Measurements from ENCODE around the gene TMEM132A.

TMEM132A gene

GRCh38 chr11:60919956-60920355 lies 4.3 kb upstream of the TMEM132A start:
- H3K4me1 ChIP-seq (ENCODE audit: low read length): peaks cover 25% of the 10 kb centered on the region
- peaks cover 11% of the 10 kb centered on the region for H3K36me3 ChIP-seq (replicated peaks; ENCODE audit: insufficient read depth, low read length)
- H3K27ac ChIP-seq (ENCODE audit: low read length): no peak overlapping the region

GRCh38 chr11:60921259-60921658 lies 3.0 kb upstream of the TMEM132A start:
- H3F3A ChIP-seq (ENCODE audit: insufficient read depth, low read length): peaks cover 17% of the 10 kb centered on the region; the same call in 1 of the 2 replicates
- peaks cover 19% of the 10 kb centered on the region for H3K27me3 ChIP-seq (replicated peaks; ENCODE audit: insufficient read depth, low read length)
- H3K4me1 ChIP-seq (ENCODE audit: low read length): peaks cover 18% of the 10 kb centered on the region
- no peak overlapping the region for H3K4me2 ChIP-seq (ENCODE audit: low read depth, low read length)
- peaks cover 40% of the 10 kb centered on the region for H4K20me1 ChIP-seq (ENCODE audit: insufficient read depth, low read length)
- no peak overlapping the region for H3K27ac ChIP-seq (ENCODE audit: low read length)
- no peaks in the 10 kb centered on the region for H3K9me3 ChIP-seq (replicated peaks; ENCODE audit: insufficient read depth, low read length)
- DNase-seq: no peak
- no peaks in the 10 kb centered on the region for H3K9me2 ChIP-seq (replicated peaks; ENCODE audit: insufficient read depth, low read length)
- H3K9ac ChIP-seq (ENCODE audit: low read length): no peak overlapping the region
- H3K79me2 ChIP-seq (ENCODE audit: low read length): peaks cover 46% of the 10 kb centered on the region
- no peak overlapping the region for H3K4me3 ChIP-seq (ENCODE audit: low read length)
- H2AFZ ChIP-seq (ENCODE audit: low read length): no peak overlapping the region
- peaks cover 11% of the 10 kb centered on the region for H3K36me3 ChIP-seq (replicated peaks; ENCODE audit: insufficient read depth, low read length)
- TF ChIP-seq EZH2phosphoT487 (IDR thresholded peaks at IDR 0.05; ENCODE audit: low read length) (no peak), CTCF (IDR thresholded peaks at IDR 0.05; ENCODE audit: low read length) (no peak), EZH2 (optimal IDR thresholded peaks at IDR 0.05; ENCODE audit: low read depth, low read length) (no peak)

More at GRCh38 chr11:60919956-60920355, 4.3 kb upstream of the TMEM132A start:
- Histone ChIP-seq H3F3A (ENCODE audit: insufficient read depth, low read length) (peaks cover 23% of the 10 kb centered on the region), H3K27me3 (replicated peaks; ENCODE audit: insufficient read depth, low read length) (peaks cover 9% of the 10 kb centered on the region), H3K4me3 (ENCODE audit: low read length) (no peak overlapping the region), H2AFZ (ENCODE audit: low read length) (no peak overlapping the region), H3K9ac (ENCODE audit: low read length) (no peak overlapping the region), H3K9me3 (replicated peaks; ENCODE audit: insufficient read depth, low read length) (no peaks in the 10 kb centered on the region), H3K79me2 (ENCODE audit: low read length) (peaks cover 59% of the 10 kb centered on the region), H3K4me2 (ENCODE audit: low read depth, low read length) (no peak overlapping the region), H3K9me2 (replicated peaks; ENCODE audit: insufficient read depth, low read length) (no peaks in the 10 kb centered on the region), H4K20me1 (ENCODE audit: insufficient read depth, low read length) (peaks cover 45% of the 10 kb centered on the region)
- TF ChIP-seq EZH2phosphoT487 (IDR thresholded peaks at IDR 0.05; ENCODE audit: low read length) (no peak), CTCF (IDR thresholded peaks at IDR 0.05; ENCODE audit: low read length) (no peak), EZH2 (optimal IDR thresholded peaks at IDR 0.05; ENCODE audit: low read depth, low read length) (no peak)
- no peak for DNase-seq

- Histone ChIP-seq H2AFZ (ENCODE audit: low read length) (no peak overlapping the region), H3K4me2 (ENCODE audit: low read depth, low read length) (no peak overlapping the region), H3K36me3 (replicated peaks; ENCODE audit: insufficient read depth, low read length) (peaks cover 11% of the 10 kb centered on the region), H3F3A (ENCODE audit: insufficient read depth, low read length) (peaks cover 17% of the 10 kb centered on the region; the same call in 1 of the 2 replicates), H3K9me3 (replicated peaks; ENCODE audit: insufficient read depth, low read length) (no peaks in the 10 kb centered on the region), H3K9me2 (replicated peaks; ENCODE audit: insufficient read depth, low read length) (no peaks in the 10 kb centered on the region), H4K20me1 (ENCODE audit: insufficient read depth, low read length) (peaks cover 34% of the 10 kb centered on the region), H3K4me3 (ENCODE audit: low read length) (no peak overlapping the region), H3K27ac (ENCODE audit: low read length) (no peak overlapping the region), H3K9ac (ENCODE audit: low read length) (no peak overlapping the region), H3K79me2 (ENCODE audit: low read length) (peaks cover 40% of the 10 kb centered on the region), H3K27me3 (replicated peaks; ENCODE audit: insufficient read depth, low read length) (peaks cover 22% of the 10 kb centered on the region), H3K4me1 (ENCODE audit: low read length) (peaks cover 12% of the 10 kb centered on the region; the same call in 1 of the 2 replicates)
- TF ChIP-seq EZH2phosphoT487 (IDR thresholded peaks at IDR 0.05; ENCODE audit: low read length): no peak
- DNase-seq: no peak
Measured at GRCh38 chr11:60921777-60922335, 2.4 kb upstream of the TMEM132A start.

- TF ChIP-seq EZH2phosphoT487 (IDR thresholded peaks at IDR 0.05; ENCODE audit: low read length) (no peak), EZH2 (optimal IDR thresholded peaks at IDR 0.05; ENCODE audit: low read depth, low read length) (no peak)
- Histone ChIP-seq H3K27ac (ENCODE audit: low read length) (no peak overlapping the region), H3K4me2 (ENCODE audit: low read depth, low read length) (no peak overlapping the region), H3K9me3 (replicated peaks; ENCODE audit: insufficient read depth, low read length) (no peaks in the 10 kb centered on the region), H4K20me1 (ENCODE audit: insufficient read depth, low read length) (peaks cover 27% of the 10 kb centered on the region), H3K79me2 (ENCODE audit: low read length) (peaks cover 29% of the 10 kb centered on the region), H3K27me3 (replicated peaks; ENCODE audit: insufficient read depth, low read length) (peaks cover 22% of the 10 kb centered on the region), H3K36me3 (replicated peaks; ENCODE audit: insufficient read depth, low read length) (peaks cover 11% of the 10 kb centered on the region), H3K4me1 (ENCODE audit: low read length) (peaks cover 9% of the 10 kb centered on the region; the same call in 1 of the 2 replicates), H3F3A (ENCODE audit: insufficient read depth, low read length) (peaks cover 17% of the 10 kb centered on the region; the same call in 1 of the 2 replicates), H3K4me3 (ENCODE audit: low read length) (no peak overlapping the region), H3K9me2 (replicated peaks; ENCODE audit: insufficient read depth, low read length) (no peaks in the 10 kb centered on the region), H2AFZ (ENCODE audit: low read length) (no peak overlapping the region), H3K9ac (ENCODE audit: low read length) (no peak overlapping the region)
- no peak for DNase-seq
Measured at GRCh38 chr11:60922906-60923305, 1.4 kb upstream of the TMEM132A start.
